OCI-LY7 (cell line): ENCODE results near the gene TIPIN.
"Not testable (repeated sequence)": the region's sequence is repeated elsewhere in the genome, so short reads cannot be mapped to it uniquely, and the experiment has no call there.

Source experiments
- EZH2phosphoT487 ChIP-seq: fragments of 200-600 bp; sonication (generic); IDR thresholded peaks from 2 replicates; pipeline ENCODE4 v1.6.1; 2018; ENCODE audit warnings: low read depth, borderline replicate concordance, mild to moderate bottlenecking, mixed run types, antibody characterized with exemption, low read length, moderate library complexity, mixed read lengths
- TF ChIP-seq, protein P1 (sequence below): fragments of 200-600 bp; sonication (generic); conservative IDR thresholded peaks from 2 replicates; pipeline ENCODE4 v1.5.1; 2014; ENCODE audit warnings: mild to moderate bottlenecking, antibody characterized with exemption, low read length, moderate library complexity, mixed read lengths

DNA sequence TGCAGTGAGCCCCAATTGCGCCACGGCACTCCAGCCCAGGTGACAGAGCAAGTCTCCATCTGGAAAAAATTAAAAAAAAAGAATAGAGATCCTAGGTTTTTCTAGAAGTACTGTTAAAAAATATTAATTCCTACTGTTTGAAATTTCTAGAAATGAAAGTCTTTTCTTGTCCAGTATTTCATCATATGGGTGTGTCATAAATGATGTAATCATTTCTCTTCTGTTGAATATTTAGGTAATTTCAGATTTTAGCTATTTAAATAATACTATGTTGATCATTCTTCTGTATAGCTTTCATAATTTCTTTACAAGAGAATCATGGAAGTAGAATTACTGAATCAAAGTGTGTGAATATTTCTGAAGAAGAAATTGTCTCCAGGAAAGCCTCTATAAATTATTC, 24.9 kb upstream of the TIPIN start:
- TF ChIP-seq, protein P1, sequence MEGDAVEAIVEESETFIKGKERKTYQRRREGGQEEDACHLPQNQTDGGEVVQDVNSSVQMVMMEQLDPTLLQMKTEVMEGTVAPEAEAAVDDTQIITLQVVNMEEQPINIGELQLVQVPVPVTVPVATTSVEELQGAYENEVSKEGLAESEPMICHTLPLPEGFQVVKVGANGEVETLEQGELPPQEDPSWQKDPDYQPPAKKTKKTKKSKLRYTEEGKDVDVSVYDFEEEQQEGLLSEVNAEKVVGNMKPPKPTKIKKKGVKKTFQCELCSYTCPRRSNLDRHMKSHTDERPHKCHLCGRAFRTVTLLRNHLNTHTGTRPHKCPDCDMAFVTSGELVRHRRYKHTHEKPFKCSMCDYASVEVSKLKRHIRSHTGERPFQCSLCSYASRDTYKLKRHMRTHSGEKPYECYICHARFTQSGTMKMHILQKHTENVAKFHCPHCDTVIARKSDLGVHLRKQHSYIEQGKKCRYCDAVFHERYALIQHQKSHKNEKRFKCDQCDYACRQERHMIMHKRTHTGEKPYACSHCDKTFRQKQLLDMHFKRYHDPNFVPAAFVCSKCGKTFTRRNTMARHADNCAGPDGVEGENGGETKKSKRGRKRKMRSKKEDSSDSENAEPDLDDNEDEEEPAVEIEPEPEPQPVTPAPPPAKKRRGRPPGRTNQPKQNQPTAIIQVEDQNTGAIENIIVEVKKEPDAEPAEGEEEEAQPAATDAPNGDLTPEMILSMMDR = not testable (repeated sequence)
- not testable (repeated sequence) for TF ChIP-seq EZH2phosphoT487
